ENCODE data around the gene JUP.

The JUP gene

DNA sequence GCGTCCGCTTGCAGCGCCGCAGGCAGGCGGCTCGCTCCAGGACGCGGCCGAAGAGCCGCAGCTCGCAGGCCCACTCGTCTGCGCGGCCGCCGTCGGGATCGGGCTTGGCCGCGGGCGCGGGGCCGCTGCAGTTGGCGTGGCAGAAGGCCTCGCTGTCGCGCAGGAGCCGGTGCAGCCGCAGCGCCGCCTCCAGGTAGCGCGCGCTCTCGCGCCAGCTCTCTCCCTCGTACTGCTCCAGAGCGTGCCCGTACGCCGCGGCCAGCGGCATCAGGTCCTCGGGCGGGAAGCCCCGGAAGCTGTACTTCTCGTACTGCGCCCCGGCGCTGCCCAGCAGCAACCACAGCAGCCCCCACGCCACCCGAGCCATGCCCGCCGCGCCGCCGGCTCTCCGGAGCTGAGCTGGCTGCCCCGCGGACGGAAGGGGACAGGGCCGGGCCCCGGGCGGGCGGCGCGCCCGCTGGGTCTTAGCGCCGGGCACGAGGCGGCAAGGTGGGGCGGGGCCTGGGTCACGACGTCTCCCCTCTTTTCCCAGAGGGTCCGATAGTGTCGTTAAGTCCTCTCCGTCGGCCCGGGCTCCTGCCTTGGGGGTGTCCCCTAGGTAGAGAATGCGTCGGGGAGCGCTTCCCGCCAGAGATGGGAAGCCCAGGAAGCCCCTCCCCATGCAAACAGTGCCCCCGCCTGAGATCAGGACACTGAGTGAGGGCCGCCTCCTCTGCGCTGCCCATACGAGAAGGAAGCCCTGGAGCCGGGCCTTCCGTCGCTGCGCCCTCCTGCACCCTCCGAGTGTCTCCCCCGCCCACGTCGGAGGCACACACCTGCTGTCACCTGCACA lies 25.3 kb upstream of the JUP start, which contains the start of gene P3H4:
Gene P3H4 (minus strand): TSS at position 401 of the 832 bp plus-strand sequence. CDS start 34 bp downstream, at position 367.
- Histone ChIP-seq H3K4me2 (ENCODE audit: low read depth, low read length, poor library complexity, severe bottlenecking) (peak within 1 kb of the TSS; percentile 66), H3K36me3 (ENCODE audit: low read length) (no peaks in the 10 kb centered on the region), H3K9me2 (replicated peaks; ENCODE audit: insufficient read depth, low read length) (no peaks in the 10 kb centered on the region), H3K9ac (ENCODE audit: low read length) (peak within 1 kb of the TSS; percentile 66), H4K20me1 (ENCODE audit: low read depth, low read length) (no peaks in the 10 kb centered on the region), H3F3A (ENCODE audit: insufficient read depth) (no peaks in the 10 kb centered on the region), H3K27ac (ENCODE audit: low read depth, low read length) (no peak within 1 kb of the TSS), H3K79me2 (ENCODE audit: insufficient read depth, low read length) (no peaks in the 10 kb centered on the region), H3K27me3 (ENCODE audit: low read length) (no peaks in the 10 kb centered on the region), H2AFZ (ENCODE audit: low read depth, low read length, severe bottlenecking) (peak within 1 kb of the TSS; percentile 90), H3K4me3 (ENCODE audit: insufficient read depth, low read length, poor library complexity, severe bottlenecking) (peak within 1 kb of the TSS; percentile 73), H3K9me3 (ENCODE audit: insufficient read depth, low read length) (no peaks in the 10 kb centered on the region)
- TF ChIP-seq, protein P1, sequence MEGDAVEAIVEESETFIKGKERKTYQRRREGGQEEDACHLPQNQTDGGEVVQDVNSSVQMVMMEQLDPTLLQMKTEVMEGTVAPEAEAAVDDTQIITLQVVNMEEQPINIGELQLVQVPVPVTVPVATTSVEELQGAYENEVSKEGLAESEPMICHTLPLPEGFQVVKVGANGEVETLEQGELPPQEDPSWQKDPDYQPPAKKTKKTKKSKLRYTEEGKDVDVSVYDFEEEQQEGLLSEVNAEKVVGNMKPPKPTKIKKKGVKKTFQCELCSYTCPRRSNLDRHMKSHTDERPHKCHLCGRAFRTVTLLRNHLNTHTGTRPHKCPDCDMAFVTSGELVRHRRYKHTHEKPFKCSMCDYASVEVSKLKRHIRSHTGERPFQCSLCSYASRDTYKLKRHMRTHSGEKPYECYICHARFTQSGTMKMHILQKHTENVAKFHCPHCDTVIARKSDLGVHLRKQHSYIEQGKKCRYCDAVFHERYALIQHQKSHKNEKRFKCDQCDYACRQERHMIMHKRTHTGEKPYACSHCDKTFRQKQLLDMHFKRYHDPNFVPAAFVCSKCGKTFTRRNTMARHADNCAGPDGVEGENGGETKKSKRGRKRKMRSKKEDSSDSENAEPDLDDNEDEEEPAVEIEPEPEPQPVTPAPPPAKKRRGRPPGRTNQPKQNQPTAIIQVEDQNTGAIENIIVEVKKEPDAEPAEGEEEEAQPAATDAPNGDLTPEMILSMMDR (IDR thresholded peaks at IDR 0.05; ENCODE audit: insufficient read depth, low read length, poor library complexity, severe bottlenecking), result peak; percentile 44
- TF ChIP-seq EZH2phosphoT487 (conservative IDR thresholded peaks at IDR 0.05; ENCODE audit: low read length), result no peak

DNA sequence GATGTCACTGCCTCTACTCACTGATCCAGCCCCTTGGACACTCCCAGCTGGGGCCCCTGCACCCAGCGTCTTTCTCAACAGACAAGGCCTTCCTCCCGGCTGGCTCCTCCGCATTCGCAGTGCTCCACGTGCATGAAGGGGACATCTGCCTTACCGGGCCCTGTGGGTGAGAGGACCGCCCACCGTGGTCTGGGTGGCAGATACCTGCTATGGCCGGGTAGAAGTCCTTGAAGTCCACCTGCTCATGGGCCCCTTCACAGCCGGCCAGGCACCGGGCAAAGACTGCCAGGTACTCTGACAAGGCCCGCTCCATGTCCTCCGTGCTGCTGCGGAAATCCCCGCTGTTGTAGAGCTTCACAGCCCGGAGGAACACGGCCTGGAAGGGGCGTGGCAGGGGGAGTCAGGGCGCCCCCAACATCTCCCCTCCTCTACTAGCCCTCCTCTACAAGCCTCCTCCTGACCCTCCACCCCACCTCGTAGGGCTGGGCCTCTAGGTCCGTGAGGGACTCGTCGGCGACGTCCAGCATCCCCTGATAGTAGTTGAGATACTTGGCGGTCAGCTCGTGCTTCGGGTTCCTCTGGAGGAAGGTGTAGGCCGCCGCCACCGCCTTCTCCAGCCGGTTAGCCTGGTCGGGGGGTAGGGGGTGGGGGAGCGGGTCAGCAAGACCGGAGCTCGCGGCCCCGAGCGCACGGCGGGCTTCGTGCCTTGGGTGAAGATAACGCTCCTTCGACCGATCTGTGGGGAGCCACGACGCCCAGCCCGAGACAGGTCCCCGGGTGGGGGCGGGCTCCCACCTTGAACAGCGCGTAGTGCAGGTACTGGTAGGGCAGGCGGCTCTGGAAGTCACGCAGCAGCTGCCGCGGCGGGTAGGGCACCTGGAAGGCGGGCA lies 24.4 kb upstream of the JUP start:
- H2AFZ ChIP-seq (ENCODE audit: low read depth, low read length, severe bottlenecking), result peak overlapping the region; percentile 90

DNA sequence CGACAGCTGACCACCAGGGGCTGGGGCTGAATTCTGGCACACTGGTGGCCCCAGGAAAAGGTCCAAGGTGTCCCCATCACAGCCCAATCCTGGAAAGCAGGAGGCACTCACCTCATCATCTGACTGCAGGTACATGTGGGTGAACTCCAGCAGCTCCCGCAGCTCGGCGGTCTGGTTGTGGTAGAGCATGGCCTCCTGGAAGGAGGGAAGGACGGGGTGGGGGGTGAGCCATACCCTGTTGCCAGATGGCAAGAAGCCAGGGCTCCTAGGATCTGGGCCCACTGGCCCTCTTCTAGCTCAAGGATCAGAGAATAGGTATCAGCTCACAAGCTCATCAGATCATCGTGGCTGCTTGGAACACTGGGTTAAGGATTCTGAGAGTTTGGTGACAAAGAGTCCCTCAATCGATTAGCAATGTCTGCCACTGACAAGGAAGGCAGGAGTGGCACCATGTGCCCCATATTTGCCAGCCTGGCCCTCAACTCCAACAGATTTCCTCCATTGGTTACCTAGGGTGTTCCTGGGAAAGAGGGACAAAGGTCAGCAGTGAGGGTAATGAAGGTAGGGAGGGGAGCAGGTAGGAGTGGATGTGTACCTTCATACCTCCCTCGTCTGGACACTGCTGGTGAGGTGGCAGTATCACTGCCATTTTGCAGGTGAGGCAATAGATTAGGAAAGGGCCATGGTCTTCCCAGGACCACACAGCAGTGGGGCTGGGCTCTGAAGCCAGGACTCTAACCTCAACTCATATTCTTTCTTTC lies 20.4 kb upstream of the JUP start:
- H4K20me1 ChIP-seq (ENCODE audit: low read depth, low read length), result no peaks in the 10 kb centered on the region
- no peak overlapping the region for H3K9ac ChIP-seq (ENCODE audit: low read length)
- no peak for TF ChIP-seq EZH2phosphoT487 (conservative IDR thresholded peaks at IDR 0.05; ENCODE audit: low read length)
- TF ChIP-seq, protein P1 (IDR thresholded peaks at IDR 0.05; ENCODE audit: insufficient read depth, low read length, poor library complexity, severe bottlenecking), result no peak
- no peaks in the 10 kb centered on the region for H3K9me2 ChIP-seq (replicated peaks; ENCODE audit: insufficient read depth, low read length)
- no peak overlapping the region for H3K27ac ChIP-seq (ENCODE audit: low read depth, low read length)
- no peaks in the 10 kb centered on the region for H3K27me3 ChIP-seq (ENCODE audit: low read length)
- no peaks in the 10 kb centered on the region for H3K9me3 ChIP-seq (ENCODE audit: insufficient read depth, low read length)
- no peaks in the 10 kb centered on the region for H3K79me2 ChIP-seq (ENCODE audit: insufficient read depth, low read length)
- H3K36me3 ChIP-seq (ENCODE audit: low read length), result no peaks in the 10 kb centered on the region
- H3F3A ChIP-seq (ENCODE audit: insufficient read depth), result no peaks in the 10 kb centered on the region
- H3K4me3 ChIP-seq (ENCODE audit: insufficient read depth, low read length, poor library complexity, severe bottlenecking), result no peak overlapping the region
- H2AFZ ChIP-seq (ENCODE audit: low read depth, low read length, severe bottlenecking), result no peak overlapping the region
- H3K4me2 ChIP-seq (ENCODE audit: low read depth, low read length, poor library complexity, severe bottlenecking), result no peak overlapping the region

More for the DNA sequence above, 24.4 kb upstream of the JUP start:
- Histone ChIP-seq H3K9ac (ENCODE audit: low read length) (peak overlapping the region; percentile 66), H3K9me3 (ENCODE audit: insufficient read depth, low read length) (no peaks in the 10 kb centered on the region), H3K36me3 (ENCODE audit: low read length) (no peaks in the 10 kb centered on the region), H3K27me3 (ENCODE audit: low read length) (no peaks in the 10 kb centered on the region), H4K20me1 (ENCODE audit: low read depth, low read length) (no peaks in the 10 kb centered on the region), H3K4me3 (ENCODE audit: insufficient read depth, low read length, poor library complexity, severe bottlenecking) (peak overlapping the region; percentile 73), H3K4me2 (ENCODE audit: low read depth, low read length, poor library complexity, severe bottlenecking) (peak overlapping the region; percentile 66), H3K9me2 (replicated peaks; ENCODE audit: insufficient read depth, low read length) (no peaks in the 10 kb centered on the region), H3K79me2 (ENCODE audit: insufficient read depth, low read length) (no peaks in the 10 kb centered on the region), H3F3A (ENCODE audit: insufficient read depth) (no peaks in the 10 kb centered on the region), H3K27ac (ENCODE audit: low read depth, low read length) (no peak overlapping the region)
- TF ChIP-seq, protein P1 (IDR thresholded peaks at IDR 0.05; ENCODE audit: insufficient read depth, low read length, poor library complexity, severe bottlenecking), result no peak

Measured in SU-DHL-6 (cell line).